Spleen (tissue), 11 donors: ENCODE results near the gene RAPSN. TPM values are rescaled to one million over a fixed set of nuclear protein-coding genes. Genes with fewer than 3 reads are reported as not detected.

ENCODE experiments used
- DNase-seq: peaks from one replicate; pipeline ENCODE4 v3.0.0-alpha.2; 2020
- H3K27ac ChIP-seq, 8 donors: fragments of 200-600 bp; sonication (generic) in 7 of 8; 1 replicate in 4 of 8; 2 replicates in 4 of 8; pipeline versions ENCODE4 v1.5.0 to v1.8.0; 2016 to 2021; ENCODE audit warnings: inconsistent platforms in 4 of 8, mild to moderate bottlenecking in 4 of 8, moderate library complexity in 1 of 8
- H3K27me3 ChIP-seq, 7 donors: fragments of 200-600 bp; sonication (generic) in 6 of 7; replicated peaks in 1 of 7; 1 replicate in 4 of 7; 2 replicates in 3 of 7; pipeline versions ENCODE4 v1.5.0 to v1.8.0; 2016 to 2021; ENCODE audit warnings: inconsistent platforms in 3 of 7, mild to moderate bottlenecking in 1 of 7
- H3K36me3 ChIP-seq, 6 donors: fragments of 200-600 bp; sonication (generic) in 5 of 6; 1 replicate in 4 of 6; 2 replicates in 2 of 6; pipeline versions ENCODE4 v1.5.0 to v1.8.0; 2016 to 2021; ENCODE audit warnings: inconsistent platforms in 2 of 6
- H3K4me1 ChIP-seq, 6 donors: fragments of 200-600 bp; sonication (generic) in 5 of 6; 1 replicate in 3 of 6; 2 replicates in 3 of 6; pipeline versions ENCODE4 v1.5.0 to v1.8.0; 2016 to 2021; ENCODE audit warnings: inconsistent platforms in 3 of 6
- H3K4me3 ChIP-seq, 8 donors: fragments of 200-600 bp; sonication (generic) in 7 of 8; 1 replicate in 4 of 8; 2 replicates in 4 of 8; pipeline versions ENCODE4 v1.5.0 to v1.8.0; 2016 to 2021; ENCODE audit warnings: inconsistent platforms in 4 of 8, mild to moderate bottlenecking in 4 of 8, moderate library complexity in 2 of 8
- H3K9me3 ChIP-seq, 8 donors: fragments of 200-600 bp; sonication (generic) in 7 of 8; 1 replicate in 4 of 8; 2 replicates in 4 of 8; pipeline versions ENCODE4 v1.5.0 to v1.8.0; 2016 to 2021; ENCODE audit warnings: inconsistent platforms in 4 of 8
- CTCF ChIP-seq, 11 experiments: fragments of 200-600 bp in 7 of 11; fragments of 450-650 bp in 4 of 11; sonication (generic) in 4 of 11; IDR thresholded peaks in 8 of 11; conservative IDR thresholded peaks in 3 of 11; 1 replicate in 7 of 11; 2 replicates in 4 of 11; pipeline versions ENCODE4 v1.4.0 to v1.8.0; 2016 to 2021; ENCODE audit warnings: antibody characterized with exemption in 11 of 11, inconsistent platforms in 4 of 11, mild to moderate bottlenecking in 1 of 11
- POLR2A ChIP-seq, 3 donors: fragments of 450-650 bp; IDR thresholded peaks; one replicate each; pipeline ENCODE4 v1.5.1; 2017; ENCODE audit warnings: antibody characterized with exemption in 3 of 3, mild to moderate bottlenecking in 1 of 3
- POLR2AphosphoS5 ChIP-seq, 3 donors: sonication (generic); formaldehyde crosslinking; IDR thresholded peaks; one replicate each; pipeline ENCODE4 v1.5.1; 2017; ENCODE audit warnings: antibody characterized with exemption in 3 of 3
- WGBS, 5 donors: extraction: QIAGEN DNeasy Blood & Tissue Kit in 3 of 5; methylation state at CpG; one replicate each; pipeline versions ENCODE4 v1.1.5 to v1.1.7; 2013 to 2018; 5-methylcytosine and 5-hydroxymethylcytosine counted together
- intact Hi-C: fragments of 100-400 bp; cut with DNase I; formaldehyde crosslinking; loops from one replicate; pipeline ENCODE4 v1.15.0; 2023; ENCODE audit warnings: low total_unique reads
- polyA plus RNA-seq, 3 donors: library from polyadenylated mRNA; stranded (reverse); fragments of 200-250 nt; gene quantifications; one replicate each; pipeline ENCODE4 v1.2.1, GENCODE V29; 2013
- total RNA-seq, 7 donors: library from RNA; depleted of rRNA in 3 of 7; stranded (reverse); fragments of >200 nt in 3 of 7; fragmentation: NEBNext Ultra II Directional in 4 of 7; extraction: Animal tissue kit (Norgen Biotek cat#: 25700) in 4 of 7; gene quantifications; one replicate each; pipeline versions ENCODE4 v1.1.0 to v1.2.1, GENCODE V29; 2016 to 2021
- donor health status: healthy with polysubstance abuse.
- donor health status: DM: no; HTN: no; CAD: no; lungs with moderate emphysema.
- donor health status: DM: no; HTN: no; CAD: no.
- donor health status: Bipolar disorder and iron deficiency.
- donor health status: healthy.
- donor health status: DM: no; HTN: no; CAD: no.
- donor health status: DM: yes; HTN: yes; CAD: no.

RAPSN gene
- total and polyA plus RNA-seq, 10 donors: 0.42 to 1.6 (median 0.96) TPM; not detected in 2

GRCh38 chr11:47451436-47451835 is 2.5 kb upstream of the RAPSN start:
- no peak overlapping the region for H3K27ac ChIP-seq
- no peak for DNase-seq
- H3K9me3 ChIP-seq: no peaks in the 10 kb centered on the region
- no peaks in the 10 kb centered on the region for H3K36me3 ChIP-seq
- H3K4me1 ChIP-seq: peaks cover 0 to 22% (median 10%) of the 10 kb centered on the region in 6 donors
- no peak overlapping the region for H3K4me3 ChIP-seq
- TF ChIP-seq POLR2A (IDR thresholded peaks at IDR 0.05): no peak
- TF ChIP-seq POLR2AphosphoS5 (IDR thresholded peaks at IDR 0.05): no peak
- TF ChIP-seq CTCF (IDR thresholded peaks at IDR 0.05 in 8 of 11, conservative IDR thresholded peaks at IDR 0.05 in 3 of 11): no peak
- WGBS, 5 donors: 89 to 96% (median 93%) methylated on average over 4 of the region's 4 CpGs
- intact Hi-C loops: no loop called here
- H3K27me3 ChIP-seq: no peaks in the 10 kb centered on the region

GRCh38 chr11:47449541-47449940 is 605 bp upstream of the RAPSN start:
- H3K36me3 ChIP-seq: no peaks in the 10 kb centered on the region
- H3K9me3 ChIP-seq: no peaks in the 10 kb centered on the region
- intact Hi-C loops: no loop called here
- WGBS, 5 donors: 68 to 78% (median 75%) methylated on average over 8 of the region's 8 CpGs
- TF ChIP-seq POLR2AphosphoS5 (IDR thresholded peaks at IDR 0.05) (no peak), POLR2A (IDR thresholded peaks at IDR 0.05) (no peak), CTCF (IDR thresholded peaks at IDR 0.05 in 8 of 11, conservative IDR thresholded peaks at IDR 0.05 in 3 of 11) (no peak)
- H3K4me3 ChIP-seq: no peak overlapping the region
- no peak overlapping the region for H3K27ac ChIP-seq
- peaks cover 0 to 22% (median 9%) of the 10 kb centered on the region in 6 donors for H3K4me1 ChIP-seq
- no peak for DNase-seq
- H3K27me3 ChIP-seq: no peaks in the 10 kb centered on the region

GRCh38 chr11:47447906-47448305 is 1.0 kb downstream of the RAPSN start:
- Histone ChIP-seq H3K27ac (no peak overlapping the region), H3K4me3 (no peak overlapping the region), H3K36me3 (no peaks in the 10 kb centered on the region), H3K9me3 (no peaks in the 10 kb centered on the region), H3K4me1 (peaks cover 0 to 14% (median 6%) of the 10 kb centered on the region in 6 donors), H3K27me3 (no peaks in the 10 kb centered on the region)
- intact Hi-C loops: no loop called here
- TF ChIP-seq POLR2AphosphoS5 (IDR thresholded peaks at IDR 0.05) (peak in 1 of 3 donors; percentile 25), POLR2A (IDR thresholded peaks at IDR 0.05) (no peak)
- 83 to 92% (median 87%) methylated on average over 4 to 12 of the region's 12 CpGs for WGBS, 5 donors
- no peak for DNase-seq

GRCh38 chr11:47446833-47447232 is 2.1 kb downstream of the RAPSN start:
- no peaks in the 10 kb centered on the region for H3K9me3 ChIP-seq
- WGBS, 5 donors: 84 to 96% (median 93%) methylated on average over 9 of the region's 9 CpGs
- intact Hi-C loops: no loop called here
- no peak for TF ChIP-seq CTCF (IDR thresholded peaks at IDR 0.05 in 8 of 11, conservative IDR thresholded peaks at IDR 0.05 in 3 of 11)
- TF ChIP-seq POLR2AphosphoS5 (IDR thresholded peaks at IDR 0.05): no peak
- H3K27ac ChIP-seq: no peak overlapping the region
- no peak overlapping the region for H3K4me3 ChIP-seq
- H3K4me1 ChIP-seq: peaks cover 0 to 14% (median 6%) of the 10 kb centered on the region in 6 donors
- no peaks in the 10 kb centered on the region for H3K36me3 ChIP-seq
- H3K27me3 ChIP-seq: no peaks in the 10 kb centered on the region
- no peak for DNase-seq

GRCh38 chr11:47445840-47446239 is 3.1 kb downstream of the RAPSN start:
- Histone ChIP-seq H3K4me1 (peaks cover 0 to 14% (median 6%) of the 10 kb centered on the region in 6 donors), H3K9me3 (no peaks in the 10 kb centered on the region), H3K27me3 (no peaks in the 10 kb centered on the region), H3K27ac (no peak overlapping the region), H3K4me3 (no peak overlapping the region), H3K36me3 (no peaks in the 10 kb centered on the region)
- 93 to 99% (median 96%) methylated on average over 4 of the region's 4 CpGs for WGBS, 5 donors
- TF ChIP-seq POLR2A (IDR thresholded peaks at IDR 0.05) (no peak), CTCF (IDR thresholded peaks at IDR 0.05 in 8 of 11, conservative IDR thresholded peaks at IDR 0.05 in 3 of 11) (no peak), POLR2AphosphoS5 (IDR thresholded peaks at IDR 0.05) (no peak)
- DNase-seq: no peak
- intact Hi-C loops: no loop called here
